Measurements from ENCODE around the gene CYBA.

CYBA gene

DNA sequence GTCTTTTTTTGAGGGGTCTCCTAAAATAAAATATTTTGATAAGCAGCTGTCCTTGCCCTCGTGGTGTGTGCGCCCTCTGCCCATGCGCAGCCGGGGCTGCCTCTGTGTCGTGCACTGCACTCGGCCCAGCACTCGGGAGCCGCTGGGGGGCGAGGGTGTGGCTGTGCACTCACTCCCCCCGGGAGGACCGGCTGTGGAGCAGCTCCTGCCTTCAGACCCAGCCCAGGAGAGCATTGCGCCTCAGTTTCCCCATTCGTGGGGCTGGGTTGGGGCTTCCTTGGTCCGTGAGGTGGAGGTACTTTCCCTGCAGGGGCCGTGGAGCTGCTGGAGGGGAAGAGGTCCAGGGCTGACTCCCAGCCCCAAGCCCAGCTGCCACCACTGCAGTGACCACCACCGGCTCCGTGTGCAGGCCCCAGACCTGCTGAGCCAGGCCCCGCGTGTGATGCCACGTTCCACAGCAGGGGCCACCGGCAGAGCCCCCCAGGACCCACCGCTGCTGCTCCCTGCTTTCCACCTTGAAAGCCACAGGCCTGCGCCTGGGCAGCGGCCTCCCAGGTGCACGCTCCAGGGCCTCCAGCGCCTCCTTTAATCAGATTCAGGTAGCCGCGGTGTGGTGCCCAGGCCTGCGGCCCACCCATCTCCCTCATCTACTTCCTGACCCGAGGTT, 18.8 kb downstream of the CYBA start:
- ATAC-seq (replicated peaks) = no peak
- no peak overlapping the region for H3K4me3 Mint-ChIP-seq
- no peaks in the 10 kb centered on the region for H3K27me3 Mint-ChIP-seq
- H3K27ac Mint-ChIP-seq = peak overlapping the region; percentile 71 to 78
- peaks cover 0 to under 1% of the 10 kb centered on the region in 2 donors for H3K9me3 Mint-ChIP-seq
- H3K36me3 Mint-ChIP-seq (ENCODE audit: insufficient read depth) = peaks cover 77% of the 10 kb centered on the region
- H3K4me1 Mint-ChIP-seq (ENCODE audit: low read depth in 2 of 2) = peaks cover 11 to 18% of the 10 kb centered on the region in 2 donors
- no peak for DNase-seq

DNA sequence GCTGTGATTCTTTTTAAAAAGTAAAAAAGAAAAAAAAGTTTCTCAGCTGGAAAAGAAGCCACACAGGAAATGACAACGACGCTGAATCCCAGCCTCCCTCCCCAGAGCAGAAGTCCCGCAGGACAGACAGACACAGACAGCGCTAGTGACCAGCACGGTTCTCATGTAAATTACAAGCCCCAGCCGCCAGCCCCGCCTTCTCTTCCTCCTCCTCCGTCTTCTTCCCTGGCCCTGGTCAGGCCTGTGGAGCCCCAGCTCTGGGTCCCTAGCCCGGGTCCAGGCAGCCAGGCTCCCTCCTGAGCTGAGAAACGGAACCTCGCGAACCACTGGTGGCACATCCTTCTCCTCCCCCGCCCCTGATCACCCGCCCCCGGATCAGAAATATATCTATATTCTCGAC, 19.5 kb downstream of the CYBA start:
- H3K4me3 Mint-ChIP-seq = no peak overlapping the region
- H3K4me1 Mint-ChIP-seq (ENCODE audit: low read depth in 2 of 2) = peaks cover 10 to 17% of the 10 kb centered on the region in 2 donors
- ATAC-seq (replicated peaks) (no peak), DNase-seq (no peak)
- no peaks in the 10 kb centered on the region for H3K27me3 Mint-ChIP-seq
- H3K27ac Mint-ChIP-seq = peak overlapping the region in 1 of 2 donors; percentile 38
- H3K9me3 Mint-ChIP-seq = no peaks in the 10 kb centered on the region
- peaks cover 80% of the 10 kb centered on the region for H3K36me3 Mint-ChIP-seq (ENCODE audit: insufficient read depth)

DNA sequence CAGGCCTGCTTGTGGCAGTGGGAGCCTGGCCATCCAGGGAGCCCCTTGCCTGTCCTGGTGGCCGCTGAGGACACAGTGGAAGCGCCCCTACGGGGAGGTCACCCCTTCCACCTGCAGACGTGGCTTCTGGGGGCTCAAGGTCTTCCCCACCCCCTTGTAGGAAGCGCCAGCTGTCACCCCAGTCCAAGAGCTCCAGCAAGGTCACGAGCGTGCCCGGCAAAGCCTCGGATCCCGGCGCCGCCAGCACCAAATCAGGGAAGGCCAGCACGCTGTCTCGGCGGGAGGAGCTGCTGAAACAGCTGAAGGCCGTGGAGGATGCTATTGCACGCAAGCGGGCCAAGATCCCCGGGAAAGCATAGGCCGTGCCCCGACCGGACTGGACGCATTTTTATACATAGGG, 19.9 kb downstream of the CYBA start:
- no peaks in the 10 kb centered on the region for H3K9me3 Mint-ChIP-seq

DNA sequence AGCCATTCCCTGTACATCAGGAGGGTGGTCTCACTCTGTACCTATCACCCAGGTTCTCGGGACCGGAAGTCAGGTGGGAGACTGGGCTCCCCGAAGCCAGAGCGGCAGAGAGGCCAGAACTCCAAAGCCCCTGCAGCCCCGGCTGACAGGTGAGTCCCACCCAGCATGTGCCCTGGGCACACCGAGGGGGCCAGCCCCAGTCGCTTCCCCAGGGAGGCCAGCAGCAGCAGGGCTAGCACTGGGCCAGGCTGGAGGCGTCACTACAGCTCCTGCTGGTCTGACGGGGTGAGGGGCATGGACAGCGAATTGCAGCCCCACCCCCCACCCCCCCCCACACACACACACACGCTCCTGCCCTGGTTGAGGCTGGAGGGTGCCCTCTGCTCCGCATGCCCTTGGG, 20.4 kb downstream of the CYBA start:
- H3K4me3 Mint-ChIP-seq = no peak overlapping the region
- H3K9me3 Mint-ChIP-seq = no peaks in the 10 kb centered on the region
- DNase-seq = no peak
- H3K36me3 Mint-ChIP-seq (ENCODE audit: insufficient read depth) = peaks cover 80% of the 10 kb centered on the region
- H3K4me1 Mint-ChIP-seq (ENCODE audit: low read depth in 2 of 2) = peaks cover 4 to 9% of the 10 kb centered on the region in 2 donors
- H3K27me3 Mint-ChIP-seq = no peaks in the 10 kb centered on the region
- ATAC-seq (replicated peaks) = no peak
- peak overlapping the region in 1 of 2 donors; percentile 38 for H3K27ac Mint-ChIP-seq

More for the DNA sequence above, 19.9 kb downstream of the CYBA start:
- peaks cover 80% of the 10 kb centered on the region for H3K36me3 Mint-ChIP-seq (ENCODE audit: insufficient read depth)
- H3K4me3 Mint-ChIP-seq = no peak overlapping the region
- no peaks in the 10 kb centered on the region for H3K27me3 Mint-ChIP-seq
- ATAC-seq (replicated peaks) (no peak), DNase-seq (no peak)
- H3K27ac Mint-ChIP-seq = peak overlapping the region in 1 of 2 donors; percentile 38
- H3K4me1 Mint-ChIP-seq (ENCODE audit: low read depth in 2 of 2) = peaks cover 6 to 13% of the 10 kb centered on the region in 2 donors

DNA sequence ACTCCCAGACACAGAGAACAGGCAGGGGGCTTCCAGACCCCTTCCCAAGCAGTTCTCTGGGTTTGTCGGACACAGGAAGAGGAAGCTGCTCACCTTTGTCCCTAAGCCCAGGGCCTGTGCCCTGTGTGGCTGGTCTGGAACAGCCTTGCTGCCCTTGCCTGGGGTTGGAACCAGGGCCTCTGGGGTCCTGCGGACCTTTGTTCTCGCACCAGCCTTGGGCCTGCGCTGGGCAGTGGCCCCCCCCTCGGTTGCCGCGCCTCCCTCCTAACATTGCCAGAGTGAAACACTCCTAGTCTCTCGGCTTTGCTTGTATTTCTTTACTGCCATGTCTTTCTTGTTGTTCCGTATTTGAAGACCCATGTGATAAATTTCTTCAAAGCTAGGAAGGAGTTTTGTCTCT, 21.0 kb downstream of the CYBA start:
- no peak for ATAC-seq (replicated peaks)
- Mint-ChIP-seq H3K9me3 (no peaks in the 10 kb centered on the region), H3K36me3 (ENCODE audit: insufficient read depth) (peaks cover 80% of the 10 kb centered on the region), H3K27me3 (no peaks in the 10 kb centered on the region), H3K27ac (peak overlapping the region in 1 of 2 donors; percentile 38), H3K4me3 (no peak overlapping the region), H3K4me1 (ENCODE audit: low read depth in 2 of 2) (peaks cover 0 to 6% of the 10 kb centered on the region in 2 donors)
- DNase-seq = no peak

DNA sequence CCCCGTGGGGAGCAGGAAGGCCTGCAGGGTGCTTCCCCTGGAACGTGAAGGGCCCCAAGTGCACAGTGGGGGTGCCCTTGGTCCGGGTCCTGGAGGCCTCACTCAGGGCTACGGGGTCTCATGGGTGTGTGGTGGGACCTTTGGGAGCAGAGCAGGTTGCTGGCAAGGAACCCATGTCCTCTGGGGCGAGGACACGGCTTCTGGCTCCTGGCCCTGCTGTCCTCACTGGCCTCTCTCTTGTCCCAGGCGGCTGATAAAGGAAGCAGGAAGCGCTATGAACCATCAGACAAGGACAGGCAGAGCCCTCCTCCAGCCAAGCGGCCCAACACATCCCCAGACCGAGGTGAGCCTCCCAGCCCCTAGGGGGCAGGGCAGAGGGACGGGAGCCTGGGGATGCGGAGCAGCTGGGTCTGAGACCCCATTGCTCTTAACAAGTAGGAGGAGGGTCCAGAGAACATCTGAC, 22.3 kb downstream of the CYBA start:
- Mint-ChIP-seq H3K27me3 (no peaks in the 10 kb centered on the region), H3K27ac (peak overlapping the region in 1 of 2 donors; percentile 60), H3K4me3 (no peak overlapping the region), H3K36me3 (ENCODE audit: insufficient read depth) (peaks cover 79% of the 10 kb centered on the region), H3K9me3 (no peaks in the 10 kb centered on the region), H3K4me1 (ENCODE audit: low read depth in 2 of 2) (peaks cover 0 to 6% of the 10 kb centered on the region in 2 donors)
- no peak for DNase-seq
- no peak for ATAC-seq (replicated peaks)

DNA sequence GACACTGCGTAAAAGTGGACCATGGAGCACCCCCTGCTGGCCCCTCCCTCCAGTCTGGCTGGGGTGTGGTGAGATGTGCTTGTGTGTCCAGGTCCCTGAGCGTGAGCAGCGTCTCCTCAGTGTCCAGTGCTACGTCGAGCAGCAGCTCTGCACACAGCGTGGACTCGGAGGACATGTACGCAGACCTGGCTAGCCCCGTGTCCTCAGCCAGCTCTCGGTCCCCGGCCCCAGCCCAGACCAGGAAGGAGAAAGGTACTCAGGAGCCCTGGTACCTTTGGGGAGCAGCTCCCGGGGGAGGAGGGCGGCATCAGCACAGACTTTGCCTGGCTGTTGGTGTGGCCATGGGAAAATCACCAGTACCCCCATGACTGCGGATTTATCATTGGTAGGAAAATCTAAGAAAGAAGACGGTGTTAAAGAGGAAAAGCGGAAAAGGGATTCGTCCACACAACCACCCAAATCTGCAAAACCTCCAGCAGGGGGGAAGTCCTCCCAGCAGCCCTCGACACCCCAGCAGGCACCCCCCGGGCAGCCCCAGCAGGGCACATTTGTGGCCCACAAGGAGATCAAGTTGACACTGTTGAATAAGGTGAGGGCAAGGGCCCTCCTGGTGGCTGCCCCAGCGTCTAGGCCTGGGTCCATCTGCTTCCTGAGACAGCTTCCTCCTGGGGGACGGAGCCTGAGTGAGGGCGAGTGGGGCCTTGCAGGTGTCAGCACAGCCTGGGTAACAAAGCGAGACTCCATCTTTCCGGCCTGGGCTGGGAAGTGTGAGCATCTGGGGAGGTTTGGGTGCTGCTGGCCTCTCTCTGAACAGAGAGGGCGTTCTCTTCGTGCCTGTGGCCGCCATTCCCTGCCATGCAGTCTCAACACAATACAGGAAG, 23.1 kb downstream of the CYBA start:
- DNase-seq (no peak), ATAC-seq (replicated peaks) (no peak)
- no peaks in the 10 kb centered on the region for H3K27me3 Mint-ChIP-seq
- H3K4me3 Mint-ChIP-seq = no peak overlapping the region
- peak overlapping the region in 1 of 2 donors; percentile 75 for H3K27ac Mint-ChIP-seq
- peaks cover 76% of the 10 kb centered on the region for H3K36me3 Mint-ChIP-seq (ENCODE audit: insufficient read depth)
- peaks cover 0 to 11% of the 10 kb centered on the region in 2 donors for H3K4me1 Mint-ChIP-seq (ENCODE audit: low read depth in 2 of 2)
- no peaks in the 10 kb centered on the region for H3K9me3 Mint-ChIP-seq

DNA sequence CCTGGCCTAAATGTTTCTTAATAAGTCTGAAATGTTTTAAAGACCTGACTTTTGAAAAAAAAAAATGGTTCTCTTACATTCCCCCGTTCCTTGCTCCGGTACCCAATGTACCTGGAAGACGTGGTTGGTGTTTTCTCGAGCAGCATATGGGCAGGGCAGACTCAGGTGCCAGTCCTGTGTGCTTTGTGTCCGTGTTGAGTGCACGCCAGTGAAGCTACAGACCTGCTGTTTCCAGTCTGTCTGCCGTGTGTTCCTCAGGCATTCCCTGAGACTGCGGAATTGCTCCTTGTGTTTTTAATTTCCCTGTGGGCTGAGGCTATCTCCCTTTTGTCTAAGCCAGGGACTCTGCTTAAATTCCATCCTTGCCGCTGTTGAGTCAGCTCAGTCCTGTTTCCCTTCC, 24.2 kb downstream of the CYBA start:
- Mint-ChIP-seq H3K9me3 (no peaks in the 10 kb centered on the region), H3K4me1 (ENCODE audit: low read depth in 2 of 2) (peaks cover under 1 to 10% of the 10 kb centered on the region in 2 donors), H3K27me3 (no peaks in the 10 kb centered on the region), H3K4me3 (no peak overlapping the region), H3K36me3 (ENCODE audit: insufficient read depth) (peaks cover 76% of the 10 kb centered on the region), H3K27ac (peak overlapping the region in 1 of 2 donors; percentile 75)
- DNase-seq (no peak), ATAC-seq (replicated peaks) (no peak)

DNA sequence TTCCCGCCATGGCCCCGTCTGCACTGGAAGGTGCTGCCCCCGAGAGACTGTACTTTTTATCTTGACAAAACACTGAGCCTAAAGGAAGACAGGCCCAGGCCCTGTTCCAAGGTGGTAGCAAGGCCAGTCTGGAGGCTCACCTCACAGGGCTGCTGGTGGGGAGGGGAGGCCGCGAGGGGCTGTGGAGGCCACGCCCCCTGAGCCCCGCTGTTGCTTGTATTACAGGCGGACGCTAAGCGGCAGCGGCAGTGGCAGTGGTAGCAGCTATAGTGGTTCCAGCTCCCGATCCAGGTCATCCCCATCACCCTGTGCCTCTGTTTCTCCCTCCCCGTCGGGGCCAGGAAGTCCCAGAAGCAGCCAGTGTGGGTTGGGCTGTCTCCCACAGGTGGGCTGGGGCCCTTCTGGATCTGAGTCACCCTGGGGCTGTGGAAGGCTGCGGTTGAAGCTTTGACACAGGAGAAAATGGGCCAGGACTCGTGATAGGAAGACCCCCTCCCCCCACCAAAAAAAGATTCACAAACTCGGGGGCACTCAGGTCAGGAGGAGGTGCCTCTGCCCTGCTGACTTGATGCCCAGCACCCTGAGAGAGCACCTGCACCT, 25.8 kb downstream of the CYBA start:
- H3K4me3 Mint-ChIP-seq = no peak overlapping the region
- H3K27me3 Mint-ChIP-seq = no peaks in the 10 kb centered on the region
- peak overlapping the region in 1 of 2 donors; percentile 91 for H3K27ac Mint-ChIP-seq

DNA sequence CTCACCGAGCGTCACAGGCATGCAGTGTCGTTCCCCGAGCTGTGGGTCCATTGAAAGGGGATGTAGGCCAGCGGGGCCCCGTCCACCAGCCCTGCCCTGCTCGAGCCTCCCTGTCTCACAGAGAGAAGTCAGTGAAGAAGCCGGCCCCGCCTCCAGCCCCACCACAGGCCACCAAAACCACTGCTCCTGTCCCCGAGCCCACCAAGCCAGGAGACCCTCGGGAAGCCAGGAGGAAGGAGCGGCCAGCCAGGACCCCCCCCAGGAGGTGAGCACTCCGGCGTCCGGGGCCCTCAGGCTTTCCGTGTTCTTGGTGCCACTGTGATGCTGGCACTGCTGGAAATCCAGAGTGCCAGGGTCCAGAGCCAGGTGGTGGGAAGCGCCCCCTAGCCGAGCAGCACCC, 26.4 kb downstream of the CYBA start:
- no peaks in the 10 kb centered on the region for H3K9me3 Mint-ChIP-seq
- DNase-seq (no peak), ATAC-seq (replicated peaks) (no peak)
- no peak overlapping the region for H3K4me3 Mint-ChIP-seq
- H3K27ac Mint-ChIP-seq = peak overlapping the region in 1 of 2 donors; percentile 91
- peaks cover 82% of the 10 kb centered on the region for H3K36me3 Mint-ChIP-seq (ENCODE audit: insufficient read depth)
- peaks cover 18 to 23% of the 10 kb centered on the region in 2 donors for H3K4me1 Mint-ChIP-seq (ENCODE audit: low read depth in 2 of 2)
- no peaks in the 10 kb centered on the region for H3K27me3 Mint-ChIP-seq

More for the DNA sequence above, 25.8 kb downstream of the CYBA start:
- Mint-ChIP-seq H3K36me3 (ENCODE audit: insufficient read depth) (peaks cover 82% of the 10 kb centered on the region), H3K4me1 (ENCODE audit: low read depth in 2 of 2) (peaks cover 12 to 17% of the 10 kb centered on the region in 2 donors), H3K9me3 (no peaks in the 10 kb centered on the region)
- no peak for ATAC-seq (replicated peaks)
- DNase-seq = no peak

DNA sequence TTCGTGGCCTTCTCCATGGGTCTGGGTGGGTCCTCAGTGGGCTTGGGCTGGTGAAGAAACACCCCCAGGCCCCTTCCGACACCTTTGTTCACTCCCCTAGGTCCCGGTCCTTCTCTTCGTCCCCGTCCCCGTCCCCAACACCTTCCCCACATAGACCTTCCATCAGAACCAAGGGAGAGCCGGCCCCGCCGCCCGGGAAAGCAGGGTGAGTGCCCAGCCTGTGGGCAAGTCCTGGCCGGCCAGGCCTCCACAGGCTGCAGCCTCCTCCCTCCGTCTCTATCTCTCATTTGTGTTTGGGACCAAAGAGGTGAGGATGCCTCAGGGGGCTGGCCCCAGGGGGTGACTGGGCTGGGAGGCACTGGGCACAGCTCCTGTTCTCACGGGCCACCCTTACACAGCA, 27.0 kb downstream of the CYBA start:
- Mint-ChIP-seq H3K27me3 (no peaks in the 10 kb centered on the region), H3K27ac (peak overlapping the region; percentile 91 to 97), H3K4me1 (ENCODE audit: low read depth in 2 of 2) (peaks cover 24 to 30% of the 10 kb centered on the region in 2 donors), H3K36me3 (ENCODE audit: insufficient read depth) (peaks cover 84% of the 10 kb centered on the region), H3K9me3 (no peaks in the 10 kb centered on the region), H3K4me3 (no peak overlapping the region)
- no peak for DNase-seq
- ATAC-seq (replicated peaks) = no peak

DNA sequence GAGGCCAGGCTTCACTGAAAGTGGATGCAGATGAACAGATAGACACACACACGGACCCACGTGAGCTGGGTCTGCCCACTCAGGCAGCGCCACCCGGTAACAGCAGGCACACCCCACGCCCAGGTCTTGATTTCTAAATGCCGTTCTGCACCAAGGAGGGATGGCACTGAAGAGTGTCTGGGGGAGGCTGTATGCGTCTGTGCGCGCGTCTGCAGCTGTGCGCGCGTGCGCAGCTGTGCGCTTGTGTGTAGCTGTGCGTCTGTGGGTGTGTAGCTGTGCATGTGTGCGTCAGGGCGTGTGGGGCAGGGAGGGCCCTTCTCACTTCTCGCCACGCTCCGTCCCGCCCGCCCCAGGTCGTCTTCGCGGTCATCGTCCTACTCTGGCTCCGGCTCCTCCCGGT, 28.0 kb downstream of the CYBA start:
- H3K36me3 Mint-ChIP-seq (ENCODE audit: insufficient read depth) = peaks cover 85% of the 10 kb centered on the region
- no peaks in the 10 kb centered on the region for H3K27me3 Mint-ChIP-seq
- peak overlapping the region in 1 of 2 donors; percentile 55 for H3K4me3 Mint-ChIP-seq
- no peaks in the 10 kb centered on the region for H3K9me3 Mint-ChIP-seq
- DNase-seq (no peak), ATAC-seq (replicated peaks) (no peak)
- H3K4me1 Mint-ChIP-seq (ENCODE audit: low read depth in 2 of 2) = peaks cover 25 to 27% of the 10 kb centered on the region in 2 donors
- H3K27ac Mint-ChIP-seq = peak overlapping the region; percentile 91 to 97

DNA sequence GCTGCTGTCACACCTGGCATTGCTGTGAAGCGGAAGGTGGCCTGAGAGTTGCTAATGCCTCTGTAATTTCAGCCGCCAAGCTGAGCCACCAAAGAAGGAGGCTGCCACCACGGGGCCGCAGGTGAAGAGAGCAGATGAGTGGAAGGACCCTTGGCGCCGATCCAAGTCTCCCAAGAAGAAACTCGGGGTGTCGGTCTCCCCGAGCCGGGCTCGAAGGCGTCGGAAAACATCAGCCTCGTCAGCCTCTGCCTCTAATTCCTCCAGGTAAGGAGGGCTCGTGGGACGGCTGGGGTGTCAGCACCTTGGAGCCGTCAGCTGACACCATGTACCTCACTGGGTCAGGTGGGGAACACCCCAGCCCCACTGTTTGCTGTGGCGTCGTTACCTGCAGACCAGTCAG, 28.7 kb downstream of the CYBA start:
- H3K9me3 Mint-ChIP-seq = no peaks in the 10 kb centered on the region
- no peak for ATAC-seq (replicated peaks)
- peak overlapping the region in 1 of 2 donors; percentile 48 for H3K4me3 Mint-ChIP-seq
- peaks cover 83% of the 10 kb centered on the region for H3K36me3 Mint-ChIP-seq (ENCODE audit: insufficient read depth)
- no peak for DNase-seq
- H3K27ac Mint-ChIP-seq = peak overlapping the region; percentile 97 to 98
- peaks cover 27 to 28% of the 10 kb centered on the region in 2 donors for H3K4me1 Mint-ChIP-seq (ENCODE audit: low read depth in 2 of 2)
- H3K27me3 Mint-ChIP-seq = no peaks in the 10 kb centered on the region

All from effector memory CD8-positive, alpha-beta T cell (primary cell).